Hindlimb muscle (tissue), 1 donor: Measurements from ENCODE around the gene MAP2K7. TPM values are rescaled to one million over a fixed set of nuclear protein-coding genes. Genes with fewer than 3 reads are reported as not detected.
"Not testable (repeated sequence)": the region's sequence is repeated elsewhere in the genome, so short reads cannot be mapped to it uniquely, and the experiment has no call there.

Source experiments
- DNase-seq: peaks from one replicate; pipeline ENCODE4 v3.0.0-alpha.2; 2013
- polyA plus RNA-seq: library from polyadenylated mRNA; unstranded; fragments of 120-200 nt; gene quantifications from one replicate; pipeline ENCODE4 v1.2.1, GENCODE V29; 2013; ENCODE audit not compliant: insufficient read length

MAP2K7 gene
- polyA plus RNA-seq, result 27.2 TPM

- DNase-seq, result peak; percentile 100
Observed at GRCh38 chr19:7903244-7904073, at the start of gene MAP2K7. MAP2K7 (plus strand) TSS chr19:7903877; CDS start chr19:7903945, 68 bp downstream.

DNA sequence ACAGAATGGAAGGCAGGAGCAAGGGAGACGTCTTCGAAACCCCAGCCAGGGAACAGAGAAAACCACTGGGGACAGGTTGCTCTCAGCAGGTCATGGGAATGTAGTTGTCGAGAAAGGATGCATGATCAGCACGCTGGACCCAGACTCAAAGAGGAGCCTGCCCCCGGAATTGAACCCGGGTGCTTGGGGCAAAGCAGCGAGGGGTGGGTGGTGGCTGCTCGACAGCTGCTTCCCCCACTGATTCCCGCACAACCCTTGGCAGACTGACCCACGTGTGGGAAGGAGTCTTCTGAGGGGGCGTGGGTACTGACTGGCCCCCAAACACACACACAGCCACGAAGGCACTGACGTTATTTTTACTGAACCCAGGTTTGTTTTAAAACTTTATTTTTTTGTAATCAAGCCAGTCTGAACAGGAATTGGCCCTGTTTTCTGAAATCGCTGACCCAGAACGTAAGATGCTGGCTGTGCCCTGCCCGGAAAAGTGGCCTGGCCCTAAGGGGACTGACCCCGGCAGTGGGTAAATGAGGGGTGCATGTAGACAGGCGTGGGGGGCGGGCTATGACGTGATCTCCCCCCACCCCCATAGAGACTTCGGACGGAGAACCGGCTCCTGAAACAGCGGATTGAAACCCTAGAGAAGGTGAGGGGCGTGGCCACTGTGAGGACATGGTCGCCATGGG lies 48.1 kb upstream of the MAP2K7 start:
- DNase-seq, result no peak

- DNase-seq, result no peak
Observed at GRCh38 chr19:7856109-7856591, 47.5 kb upstream of the MAP2K7 start.

DNA sequence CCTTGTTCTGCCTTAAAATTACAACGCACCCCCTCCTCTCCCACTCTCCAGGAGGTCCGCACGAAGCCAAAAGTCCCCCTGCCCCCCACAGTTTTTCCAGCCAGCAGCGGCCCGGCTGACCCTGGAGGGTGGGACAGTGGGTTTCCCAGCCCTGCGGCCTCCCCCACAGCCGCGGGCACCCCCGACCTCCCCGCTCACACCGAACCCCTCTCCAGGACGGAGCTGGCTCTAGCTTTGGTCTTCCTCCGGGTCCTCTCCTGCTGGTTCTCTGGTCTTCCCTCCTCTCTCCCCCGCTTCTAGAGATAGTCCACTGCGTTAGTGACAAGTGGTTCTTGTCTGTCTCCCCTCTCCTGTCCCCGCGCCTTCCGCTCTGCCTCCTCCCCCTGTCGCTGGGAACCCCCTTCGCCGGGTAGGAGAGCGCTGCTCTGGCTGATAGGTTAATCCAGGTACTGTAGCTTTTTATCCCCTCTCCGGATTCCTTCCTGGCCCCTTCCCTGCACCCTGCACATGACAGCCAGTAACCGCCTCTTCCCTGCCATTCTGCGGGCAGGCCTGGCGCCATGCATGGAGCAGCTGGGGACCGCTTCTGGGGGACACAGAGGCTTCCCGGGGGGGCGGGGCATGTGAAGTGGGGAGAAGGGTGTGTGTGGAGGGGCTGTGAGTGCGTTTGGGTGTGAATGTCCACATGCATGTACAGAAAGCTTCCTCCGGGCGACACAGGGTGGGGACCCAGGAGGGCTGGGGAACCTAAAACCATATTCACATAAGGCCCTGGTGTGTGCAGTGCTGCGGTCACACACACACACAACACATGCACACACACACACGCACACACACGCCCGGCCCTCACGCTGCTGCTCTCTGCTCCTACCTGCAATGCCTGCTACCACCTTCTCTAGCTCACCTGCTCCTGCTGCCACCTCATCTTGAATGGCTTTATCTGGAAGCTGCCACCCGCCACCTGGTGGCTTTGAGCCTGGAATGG lies 46.7 kb upstream of the MAP2K7 start:
- DNase-seq, result no peak

- DNase-seq, result no peak
Observed at GRCh38 chr19:7857727-7858108, 46.0 kb upstream of the MAP2K7 start.

DNA sequence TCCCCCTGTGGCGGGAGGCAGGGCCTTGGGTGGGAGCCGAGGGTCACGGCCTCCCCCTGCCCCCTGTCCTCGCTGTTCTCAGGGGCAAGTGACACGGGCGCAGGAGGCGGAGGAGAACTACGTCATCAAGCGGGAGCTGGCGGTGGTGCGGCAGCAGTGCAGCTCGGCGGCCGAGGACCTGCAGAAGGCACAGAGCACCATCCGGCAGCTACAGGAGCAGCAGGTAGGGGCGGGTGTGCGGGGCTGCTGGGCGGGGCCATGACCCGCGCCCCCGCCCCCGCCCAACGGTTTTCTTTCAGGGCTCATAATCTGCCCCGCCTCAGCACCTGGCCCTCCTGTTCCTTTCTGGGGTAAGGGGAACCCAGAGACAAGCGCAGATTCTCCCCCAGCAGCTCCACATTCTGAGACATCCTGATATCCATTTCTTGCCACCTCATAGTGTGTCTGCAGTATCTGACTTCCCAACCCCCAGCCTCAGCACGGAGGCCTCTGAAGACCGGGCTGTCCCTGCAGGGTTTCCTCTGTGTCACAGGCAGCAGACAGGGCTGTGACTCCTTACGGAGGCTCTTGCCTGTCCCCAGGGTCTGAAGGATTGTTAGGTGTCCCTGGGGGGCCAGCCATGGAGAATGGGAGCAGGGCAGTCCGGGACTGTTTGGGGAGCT lies 45.4 kb upstream of the MAP2K7 start:
- no peak for DNase-seq

DNA sequence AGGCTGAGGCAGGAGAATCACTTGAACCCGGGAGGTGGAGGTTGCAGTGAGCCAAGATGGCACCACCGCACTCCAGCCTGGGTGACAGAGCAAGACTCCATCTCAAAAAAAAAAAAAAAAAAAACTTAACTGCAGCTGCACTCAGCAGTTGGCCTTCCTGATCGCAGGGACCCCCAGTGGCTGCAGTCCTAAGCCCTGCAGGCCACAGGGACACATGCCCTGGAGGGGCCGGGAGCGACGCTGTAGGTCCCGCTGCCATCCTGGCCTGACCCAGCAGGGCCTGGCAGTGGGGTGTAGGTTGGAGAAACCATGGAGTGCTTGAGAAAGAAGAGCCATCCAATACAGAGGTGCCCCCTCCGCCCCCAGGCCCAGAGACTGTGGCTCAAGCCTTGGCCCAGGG lies 44.6 kb upstream of the MAP2K7 start:
- not testable (repeated sequence) for DNase-seq

- DNase-seq, result no peak
Observed at GRCh38 chr19:7859831-7860713, 43.6 kb upstream of the MAP2K7 start.

DNA sequence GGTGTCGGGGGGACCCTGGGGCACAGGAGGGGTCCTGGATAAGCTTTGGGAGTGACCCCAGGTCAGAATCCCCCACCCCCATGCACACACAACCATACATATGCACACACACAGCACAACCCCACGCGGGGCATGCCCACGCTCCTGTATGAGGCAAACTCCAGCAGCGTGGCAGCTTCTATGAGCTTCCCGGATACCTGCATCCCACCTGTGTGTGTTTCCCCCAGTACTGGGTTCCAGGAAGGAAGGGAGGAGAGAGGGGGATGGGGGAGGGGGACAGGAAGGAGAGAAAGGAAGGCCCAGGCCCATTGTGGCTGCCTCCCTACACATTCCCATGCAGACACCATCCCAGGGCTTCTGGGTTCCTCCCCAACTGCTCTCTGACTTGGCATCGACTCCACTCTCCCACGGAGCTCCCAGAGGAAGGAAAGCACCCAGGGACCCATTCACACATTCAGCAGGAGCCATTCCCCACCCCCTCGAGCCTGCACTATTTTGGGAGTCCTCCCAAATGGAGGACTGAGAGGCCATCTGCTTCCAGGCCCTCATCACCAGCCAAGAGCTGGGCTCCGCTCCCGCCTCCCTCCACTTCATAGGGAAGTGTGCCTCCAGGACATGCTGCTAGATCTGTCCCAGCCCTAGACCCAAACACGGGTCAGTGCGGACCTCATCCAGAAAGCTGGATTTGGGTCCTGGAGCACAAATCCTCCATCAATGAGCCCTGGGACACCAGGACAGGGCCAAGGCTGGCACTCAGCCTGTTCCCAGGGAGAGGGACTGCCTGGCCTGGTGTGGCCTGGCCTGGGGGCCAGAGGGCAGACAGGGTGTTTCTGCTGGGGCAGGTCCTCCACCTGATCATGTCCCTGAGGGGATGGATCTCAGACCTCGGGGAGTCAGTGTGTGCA lies 42.7 kb upstream of the MAP2K7 start:
- DNase-seq, result peak; percentile 42

DNA sequence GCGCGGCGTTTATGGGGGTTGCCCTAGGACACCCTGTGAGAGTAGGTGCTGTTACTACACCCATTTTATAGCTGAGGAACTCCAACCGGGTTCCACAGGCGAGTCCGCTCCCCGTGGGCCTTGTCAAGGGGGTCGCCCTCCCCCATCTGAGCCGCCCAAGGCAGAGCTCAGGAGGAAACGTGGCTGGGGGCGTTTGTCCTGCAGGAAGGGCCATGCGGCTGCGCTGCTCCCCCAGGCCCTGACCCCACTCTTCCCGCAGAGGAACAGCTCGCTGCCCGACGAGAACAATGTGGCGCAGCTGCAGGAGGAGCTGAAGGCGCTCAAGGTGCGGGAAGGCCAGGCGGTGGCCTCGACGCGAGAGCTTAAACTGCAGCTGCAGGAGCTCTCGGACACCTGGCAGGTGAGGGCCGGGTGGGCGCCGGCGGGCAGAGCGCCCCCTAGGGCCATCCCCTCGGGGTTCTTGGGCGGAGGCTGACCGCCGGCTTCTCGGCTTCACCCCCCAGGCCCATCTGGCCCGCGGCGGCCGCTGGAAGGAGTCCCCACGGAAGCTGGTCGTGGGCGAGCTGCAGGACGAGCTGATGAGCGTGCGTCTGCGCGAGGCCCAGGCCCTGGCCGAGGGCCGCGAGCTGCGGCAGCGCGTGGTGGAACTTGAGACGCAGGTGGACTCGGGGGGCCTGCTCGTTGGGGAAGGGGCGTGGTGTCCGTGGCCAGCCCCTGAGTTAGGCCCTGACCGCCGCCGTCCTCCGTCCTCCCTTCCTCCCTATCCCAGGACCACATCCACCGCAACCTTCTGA lies 41.9 kb upstream of the MAP2K7 start:
- no peak for DNase-seq

DNA sequence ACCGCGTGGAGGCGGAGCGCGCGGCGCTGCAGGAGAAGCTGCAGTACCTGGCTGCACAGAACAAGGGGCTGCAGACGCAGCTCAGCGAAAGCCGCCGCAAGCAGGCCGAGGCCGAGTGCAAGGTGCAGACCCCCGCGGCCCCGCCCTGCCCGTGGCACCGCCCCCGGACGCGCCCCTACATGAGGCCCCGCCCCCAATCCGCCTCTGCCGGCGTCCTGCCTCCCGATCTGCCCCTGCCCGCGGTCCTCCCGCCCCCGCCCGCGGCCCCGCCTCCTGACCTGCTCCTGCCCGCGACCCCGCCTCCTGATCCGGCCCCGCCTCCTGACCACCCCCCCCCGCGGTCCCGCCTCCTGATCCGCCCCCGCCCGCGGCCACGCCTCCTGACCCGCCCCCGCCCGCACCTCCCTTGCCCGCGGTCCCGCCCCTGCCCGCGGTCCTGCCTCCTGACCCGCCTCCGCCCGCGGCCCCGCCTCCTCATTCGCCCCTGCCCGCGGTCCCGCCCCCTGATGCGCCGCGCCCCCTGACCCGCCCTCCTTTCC lies 41.2 kb upstream of the MAP2K7 start:
- no peak for DNase-seq

DNA sequence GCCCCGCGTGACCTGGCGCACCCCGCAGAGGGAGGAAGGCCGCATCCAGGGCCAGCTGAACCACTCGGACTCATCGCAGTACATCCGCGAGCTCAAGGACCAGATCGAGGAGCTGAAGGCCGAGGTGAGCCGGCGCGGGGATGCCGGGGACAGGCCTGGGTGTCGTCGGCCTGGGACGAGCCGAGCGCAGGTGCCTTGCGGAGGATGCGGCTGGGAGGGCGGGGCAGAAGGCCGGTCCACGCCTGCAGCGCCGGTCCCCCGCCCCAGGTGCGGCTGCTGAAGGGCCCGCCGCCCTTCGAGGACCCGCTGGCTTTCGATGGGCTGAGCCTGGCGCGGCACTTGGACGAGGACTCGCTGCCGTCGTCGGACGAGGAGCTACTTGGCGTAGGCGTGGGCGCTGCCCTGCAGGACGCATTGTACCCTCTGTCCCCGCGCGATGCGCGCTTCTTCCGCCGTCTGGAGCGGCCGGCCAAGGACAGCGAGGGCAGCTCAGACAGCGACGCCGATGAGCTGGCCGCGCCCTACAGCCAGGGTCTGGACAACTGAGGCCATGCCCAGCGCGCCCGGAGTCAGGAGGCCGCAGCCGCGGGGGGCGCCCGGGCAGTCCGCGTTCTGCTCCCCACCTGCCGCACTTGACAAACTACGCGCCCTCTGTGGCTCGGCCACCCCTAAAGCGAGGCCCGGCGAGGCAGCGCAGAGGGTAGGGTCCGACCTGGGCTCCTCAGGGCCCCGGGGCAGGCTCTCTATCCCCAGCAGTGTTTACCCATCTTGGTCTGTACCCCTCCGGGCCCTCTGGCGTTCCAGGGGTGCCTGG lies 40.3 kb upstream of the MAP2K7 start:
- DNase-seq, result no peak

DNA sequence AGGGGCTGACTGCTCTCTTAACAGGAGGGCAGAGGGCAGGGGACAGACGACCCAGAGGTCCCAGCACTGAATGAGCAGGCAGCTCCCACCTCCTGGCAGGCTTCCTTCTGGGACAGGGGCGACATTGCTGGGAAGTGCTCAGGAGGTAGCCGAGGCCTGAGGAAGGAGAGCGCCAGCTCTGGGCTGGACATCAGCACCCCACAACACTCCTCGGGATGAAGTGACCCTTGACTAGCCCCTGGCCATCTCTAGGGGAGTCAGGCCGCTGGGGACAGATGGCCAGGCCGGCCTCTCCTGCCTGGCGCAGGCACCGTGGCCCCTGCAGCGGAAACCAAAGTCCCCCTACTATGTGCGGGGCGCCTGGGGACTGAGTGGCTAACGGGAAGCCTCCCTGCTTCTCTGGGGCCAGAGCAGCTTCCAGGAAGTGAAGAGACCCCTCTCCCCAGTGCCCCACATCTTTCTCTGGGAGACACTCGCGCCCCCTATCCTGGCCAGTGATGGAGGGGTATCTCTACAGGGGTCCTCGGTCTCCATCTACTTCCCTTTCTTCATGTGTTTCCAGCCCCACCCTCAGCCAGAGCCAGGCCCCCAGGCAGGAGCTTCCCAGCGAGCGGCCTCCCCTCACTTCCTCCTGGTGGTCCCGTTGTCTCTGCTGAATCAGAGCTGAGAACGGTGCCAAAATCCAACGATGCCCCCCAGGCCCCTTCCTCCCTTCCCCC lies 39.5 kb upstream of the MAP2K7 start:
- DNase-seq, result no peak

- DNase-seq, result no peak
Observed at GRCh38 chr19:7864690-7865074, 39.0 kb upstream of the MAP2K7 start.

- no peak for DNase-seq
Observed at GRCh38 chr19:7865262-7865911, 38.3 kb upstream of the MAP2K7 start.

GRCh38 chr19:7866399-7867091 lies 37.1 kb upstream of the MAP2K7 start:
- DNase-seq, result no peak
